Epithelial cell of esophagus (primary cell): ENCODE results near the gene OR14A16.

Source experiments
- DNase-seq: peaks from one replicate; pipeline ENCODE4 v3.0.0; 2010; ENCODE audit warnings: low read depth
- H3K4me3 ChIP-seq: 2 replicates; pipeline ENCODE4 v1.5.1; 2011; ENCODE audit warnings: mild to moderate bottlenecking, low read length, control low read depth
- TF ChIP-seq, protein P1 (sequence below): IDR thresholded peaks from 2 replicates; pipeline ENCODE4 v1.5.1; 2011; ENCODE audit warnings: low read depth, mild to moderate bottlenecking, low read length, control low read depth, inconsistent platforms; ENCODE audit not compliant: insufficient read depth; ENCODE audit errors: missing control alignments

Gene OR14A16

DNA sequence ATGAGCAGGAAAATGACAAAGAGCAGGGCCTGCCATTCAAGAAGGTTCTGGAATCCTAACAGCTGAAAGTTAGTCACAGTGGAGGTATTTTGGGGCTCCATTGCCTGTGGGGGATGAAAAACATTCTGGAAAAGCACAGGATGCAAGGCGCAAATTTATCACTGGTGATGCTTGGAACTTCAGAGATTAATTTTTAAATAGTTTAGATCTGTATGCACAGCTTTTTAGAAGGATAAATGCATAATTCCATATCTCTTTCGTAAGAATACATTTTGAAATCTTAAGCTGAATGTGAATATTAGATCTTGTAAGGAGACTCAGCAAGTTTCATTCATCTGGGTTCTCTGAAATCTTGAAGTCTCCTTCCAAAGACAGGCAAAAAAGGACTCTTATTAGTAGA lies 17.9 kb upstream of the OR14A16 start, which contains the start of gene OR11L1:
Gene OR11L1 (minus strand): TSS at position 101 of the 400 bp plus-strand sequence. CDS start 0 bp downstream, at position 101.
- no peak for DNase-seq
- H3K4me3 ChIP-seq = no peak within 1 kb of the TSS
- TF ChIP-seq, protein P1, sequence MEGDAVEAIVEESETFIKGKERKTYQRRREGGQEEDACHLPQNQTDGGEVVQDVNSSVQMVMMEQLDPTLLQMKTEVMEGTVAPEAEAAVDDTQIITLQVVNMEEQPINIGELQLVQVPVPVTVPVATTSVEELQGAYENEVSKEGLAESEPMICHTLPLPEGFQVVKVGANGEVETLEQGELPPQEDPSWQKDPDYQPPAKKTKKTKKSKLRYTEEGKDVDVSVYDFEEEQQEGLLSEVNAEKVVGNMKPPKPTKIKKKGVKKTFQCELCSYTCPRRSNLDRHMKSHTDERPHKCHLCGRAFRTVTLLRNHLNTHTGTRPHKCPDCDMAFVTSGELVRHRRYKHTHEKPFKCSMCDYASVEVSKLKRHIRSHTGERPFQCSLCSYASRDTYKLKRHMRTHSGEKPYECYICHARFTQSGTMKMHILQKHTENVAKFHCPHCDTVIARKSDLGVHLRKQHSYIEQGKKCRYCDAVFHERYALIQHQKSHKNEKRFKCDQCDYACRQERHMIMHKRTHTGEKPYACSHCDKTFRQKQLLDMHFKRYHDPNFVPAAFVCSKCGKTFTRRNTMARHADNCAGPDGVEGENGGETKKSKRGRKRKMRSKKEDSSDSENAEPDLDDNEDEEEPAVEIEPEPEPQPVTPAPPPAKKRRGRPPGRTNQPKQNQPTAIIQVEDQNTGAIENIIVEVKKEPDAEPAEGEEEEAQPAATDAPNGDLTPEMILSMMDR = no peak

GRCh38 chr1:247840818-247841217 lies 16.9 kb upstream of the OR14A16 start:
- TF ChIP-seq, protein P1 = no peak
- no peak overlapping the region for H3K4me3 ChIP-seq
- no peak for DNase-seq

DNA sequence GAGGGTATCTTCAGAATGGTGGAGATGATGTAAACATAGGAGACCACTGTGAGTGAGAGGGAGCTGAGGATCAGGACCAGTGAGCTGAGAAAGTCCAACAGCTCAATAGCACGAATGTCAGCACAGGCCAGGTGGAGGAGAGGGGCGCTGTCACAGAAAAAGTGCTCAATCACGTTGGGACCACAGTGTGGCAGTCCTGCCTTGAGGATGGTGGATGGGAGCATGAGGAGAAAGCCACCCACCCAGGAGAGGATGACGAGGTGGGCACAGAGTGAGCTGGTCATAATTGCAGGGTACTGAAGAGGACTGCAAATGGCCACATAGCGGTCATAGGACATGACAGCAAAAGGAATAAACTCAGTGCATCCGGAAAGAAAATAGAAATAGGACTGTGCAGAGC lies 9.7 kb upstream of the OR14A16 start:
- no peak overlapping the region for H3K4me3 ChIP-seq
- no peak for DNase-seq
- TF ChIP-seq, protein P1 = no peak

DNA sequence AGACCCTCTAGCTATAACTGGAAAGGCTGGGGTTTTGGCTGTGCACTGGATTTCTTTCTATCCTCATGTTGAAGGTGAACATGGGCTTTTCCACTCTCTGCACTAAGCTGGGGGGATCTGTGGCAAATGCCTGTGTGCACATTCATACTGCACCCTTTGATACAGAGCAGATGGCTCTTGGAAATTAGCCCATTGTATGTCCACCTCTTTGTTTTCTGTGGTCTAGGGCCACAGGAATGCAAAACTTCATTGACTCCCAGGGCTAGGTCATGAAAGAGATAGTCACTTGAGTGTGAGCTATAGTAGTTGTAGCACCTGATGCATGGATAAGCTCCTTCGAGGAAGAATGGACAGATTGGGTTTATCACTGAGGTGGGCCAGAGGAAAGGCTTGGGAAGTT lies 5.7 kb upstream of the OR14A16 start:
- no peak for DNase-seq
- no peak overlapping the region for H3K4me3 ChIP-seq
- TF ChIP-seq, protein P1 = no peak

GRCh38 chr1:247825362-247825761 lies 1.4 kb upstream of the OR14A16 start:
- DNase-seq = no peak
- TF ChIP-seq, protein P1 = no peak
- no peak overlapping the region for H3K4me3 ChIP-seq

- DNase-seq = no peak
- TF ChIP-seq, protein P1 = no peak
- H3K4me3 ChIP-seq = no peak overlapping the region
Observed at GRCh38 chr1:247822060-247822459, 1.9 kb downstream of the OR14A16 start.

- TF ChIP-seq, protein P1 = no peak
- no peak overlapping the region for H3K4me3 ChIP-seq
- DNase-seq = peak; percentile 1
Observed at GRCh38 chr1:247812637-247813036, 11.3 kb downstream of the OR14A16 start.
